Measurements from ENCODE around the gene KAT2A.

DNA sequence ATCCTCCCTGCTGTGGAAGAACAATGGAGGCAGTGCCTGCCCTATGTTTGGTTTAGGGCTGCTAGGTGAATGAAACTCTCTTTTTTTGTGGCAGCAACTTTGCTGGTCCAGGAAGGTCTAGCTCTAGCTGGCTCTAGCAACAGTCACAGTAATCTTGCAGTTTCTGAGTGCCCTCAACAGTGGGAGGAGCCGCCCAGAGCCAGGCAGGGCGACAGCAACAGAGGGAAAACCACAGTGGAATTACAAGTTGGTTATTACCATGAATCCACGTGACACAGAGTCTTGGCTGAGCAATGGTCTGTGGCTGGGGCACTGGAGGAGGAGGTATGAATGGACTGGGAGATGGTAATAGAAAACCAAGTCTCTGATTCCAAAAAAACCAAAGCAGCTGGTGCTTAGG is 11.8 kb upstream of the KAT2A start:
- no peak for TF ChIP-seq POLR2A (IDR thresholded peaks at IDR 0.05)
- TF ChIP-seq, protein P1, sequence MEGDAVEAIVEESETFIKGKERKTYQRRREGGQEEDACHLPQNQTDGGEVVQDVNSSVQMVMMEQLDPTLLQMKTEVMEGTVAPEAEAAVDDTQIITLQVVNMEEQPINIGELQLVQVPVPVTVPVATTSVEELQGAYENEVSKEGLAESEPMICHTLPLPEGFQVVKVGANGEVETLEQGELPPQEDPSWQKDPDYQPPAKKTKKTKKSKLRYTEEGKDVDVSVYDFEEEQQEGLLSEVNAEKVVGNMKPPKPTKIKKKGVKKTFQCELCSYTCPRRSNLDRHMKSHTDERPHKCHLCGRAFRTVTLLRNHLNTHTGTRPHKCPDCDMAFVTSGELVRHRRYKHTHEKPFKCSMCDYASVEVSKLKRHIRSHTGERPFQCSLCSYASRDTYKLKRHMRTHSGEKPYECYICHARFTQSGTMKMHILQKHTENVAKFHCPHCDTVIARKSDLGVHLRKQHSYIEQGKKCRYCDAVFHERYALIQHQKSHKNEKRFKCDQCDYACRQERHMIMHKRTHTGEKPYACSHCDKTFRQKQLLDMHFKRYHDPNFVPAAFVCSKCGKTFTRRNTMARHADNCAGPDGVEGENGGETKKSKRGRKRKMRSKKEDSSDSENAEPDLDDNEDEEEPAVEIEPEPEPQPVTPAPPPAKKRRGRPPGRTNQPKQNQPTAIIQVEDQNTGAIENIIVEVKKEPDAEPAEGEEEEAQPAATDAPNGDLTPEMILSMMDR (IDR thresholded peaks at IDR 0.05): no peak

Data from esophagus squamous epithelium (tissue), 4 donors.